ENCODE results near the gene CNNM3. TPM values are rescaled to one million over a fixed set of nuclear protein-coding genes. Genes with fewer than 3 reads are reported as not detected.

Gene CNNM3
- total RNA-seq: 10 to 100 TPM; 17.3 to 19.9 TPM

GRCh38 chr2:96816127-96816835 lies at the start of gene CNNM3:
CNNM3 (plus strand) TSS chr2:96816268; CDS start chr2:96816278, 10 bp downstream.
- Mint-ChIP-seq H3K4me1 (ENCODE audit: low read depth) (peaks cover 54% of the 10 kb centered on the region), H3K36me3 (ENCODE audit: low read depth) (peaks cover 5% of the 10 kb centered on the region), H3K27ac (peak within 1 kb of the TSS; percentile 40), H3K9me3 (no peaks in the 10 kb centered on the region), H3K27me3 (ENCODE audit: low read depth) (no peaks in the 10 kb centered on the region), H3K4me3 (peak within 1 kb of the TSS; percentile 77)
- DNase-seq: peak; percentile 97
- CTCF ChIA-PET: interaction anchor here (1.1 to 4.0 kb wide), 3 partner anchors 13 to 135 kb away, joined by 3 to 20 read pairs (median 6); no protein-coding TSS in a partner anchor
- intact Hi-C loops (cut with micrococcal nuclease): loop anchor here (1.0 to 5.0 kb wide), 8 partner anchors 23 to 494 kb away; partner anchors contain the start of genes ANKRD36, ANKRD39, CNNM4 and KANSL3

GRCh38 chr2:96767135-96767871 lies 48.8 kb upstream of the CNNM3 start:
- no peaks in the 10 kb centered on the region for H3K27me3 Mint-ChIP-seq (ENCODE audit: low read depth)
- intact Hi-C loops (cut with micrococcal nuclease): no loop called here
- no peak for DNase-seq
- CTCF ChIA-PET: interaction anchor here (0.5 to 1.2 kb wide), 2 partner anchors 9 to 12 kb away, joined by 4 read pairs; no protein-coding TSS in a partner anchor
- H3K9me3 Mint-ChIP-seq: no peaks in the 10 kb centered on the region
- H3K36me3 Mint-ChIP-seq (ENCODE audit: low read depth): no peaks in the 10 kb centered on the region
- H3K27ac Mint-ChIP-seq: no peak overlapping the region
- no peak overlapping the region for H3K4me3 Mint-ChIP-seq
- peaks cover 30% of the 10 kb centered on the region for H3K4me1 Mint-ChIP-seq (ENCODE audit: low read depth)

GRCh38 chr2:96768083-96768561 lies 47.9 kb upstream of the CNNM3 start:
- no peak for DNase-seq
- Mint-ChIP-seq H3K36me3 (ENCODE audit: low read depth) (no peaks in the 10 kb centered on the region), H3K27me3 (ENCODE audit: low read depth) (no peaks in the 10 kb centered on the region), H3K4me3 (no peak overlapping the region), H3K4me1 (ENCODE audit: low read depth) (peaks cover 27% of the 10 kb centered on the region), H3K9me3 (no peaks in the 10 kb centered on the region), H3K27ac (no peak overlapping the region)
- CTCF ChIA-PET: interaction anchor here (1.0 to 1.2 kb wide), 2 partner anchors 11 kb away, joined by 3 to 4 read pairs; no protein-coding TSS in a partner anchor
- intact Hi-C loops (cut with micrococcal nuclease): no loop called here

GRCh38 chr2:96769814-96770213 lies 46.3 kb upstream of the CNNM3 start:
- no peak overlapping the region for H3K4me3 Mint-ChIP-seq
- H3K36me3 Mint-ChIP-seq (ENCODE audit: low read depth): no peaks in the 10 kb centered on the region
- DNase-seq: no peak
- H3K9me3 Mint-ChIP-seq: no peaks in the 10 kb centered on the region
- CTCF ChIA-PET: no interaction called here
- no peaks in the 10 kb centered on the region for H3K27me3 Mint-ChIP-seq (ENCODE audit: low read depth)
- H3K27ac Mint-ChIP-seq: no peak overlapping the region
- H3K4me1 Mint-ChIP-seq (ENCODE audit: low read depth): peaks cover 24% of the 10 kb centered on the region
- intact Hi-C loops (cut with micrococcal nuclease): no loop called here

- H3K4me3 Mint-ChIP-seq: no peak overlapping the region
Measured at GRCh38 chr2:96770442-96771202, 45.4 kb upstream of the CNNM3 start.

GRCh38 chr2:96771796-96772618 lies 44.1 kb upstream of the CNNM3 start:
- no peaks in the 10 kb centered on the region for H3K27me3 Mint-ChIP-seq (ENCODE audit: low read depth)
- CTCF ChIA-PET: interaction anchor here (1.8 kb wide), 1 partner anchor 10 kb away, joined by 9 read pairs; no protein-coding TSS in a partner anchor
- H3K27ac Mint-ChIP-seq: no peak overlapping the region
- peaks cover 21% of the 10 kb centered on the region for H3K4me1 Mint-ChIP-seq (ENCODE audit: low read depth)
- no peak overlapping the region for H3K4me3 Mint-ChIP-seq
- H3K9me3 Mint-ChIP-seq: no peaks in the 10 kb centered on the region
- no peak for DNase-seq
- intact Hi-C loops (cut with micrococcal nuclease): no loop called here
- H3K36me3 Mint-ChIP-seq (ENCODE audit: low read depth): no peaks in the 10 kb centered on the region

More at GRCh38 chr2:96770442-96771202, 45.4 kb upstream of the CNNM3 start:
- DNase-seq: no peak
- Mint-ChIP-seq H3K27me3 (ENCODE audit: low read depth) (no peaks in the 10 kb centered on the region), H3K4me1 (ENCODE audit: low read depth) (peaks cover 28% of the 10 kb centered on the region), H3K27ac (no peak overlapping the region), H3K9me3 (no peaks in the 10 kb centered on the region), H3K36me3 (ENCODE audit: low read depth) (no peaks in the 10 kb centered on the region)
- CTCF ChIA-PET: interaction anchor here (1.8 kb wide), 1 partner anchor 9 kb away, joined by 9 read pairs; no protein-coding TSS in a partner anchor
- intact Hi-C loops (cut with micrococcal nuclease): no loop called here

GRCh38 chr2:96772903-96773671 lies 43.0 kb upstream of the CNNM3 start:
- Mint-ChIP-seq H3K27ac (no peak overlapping the region), H3K27me3 (ENCODE audit: low read depth) (no peaks in the 10 kb centered on the region), H3K4me3 (peak overlapping the region; percentile 21), H3K36me3 (ENCODE audit: low read depth) (no peaks in the 10 kb centered on the region), H3K9me3 (no peaks in the 10 kb centered on the region), H3K4me1 (ENCODE audit: low read depth) (peaks cover 21% of the 10 kb centered on the region)
- CTCF ChIA-PET: interaction anchor here (0.6 to 2.8 kb wide), 4 partner anchors 10 to 96 kb away, joined by 4 to 46 read pairs (median 6); partner anchors contain the start of gene CNNM4
- intact Hi-C loops (cut with micrococcal nuclease): no loop called here
- DNase-seq: peak; percentile 19

GRCh38 chr2:96773922-96774321 lies 42.1 kb upstream of the CNNM3 start:
- H3K4me3 Mint-ChIP-seq: peak overlapping the region; percentile 57

GRCh38 chr2:96775160-96775559 lies 40.9 kb upstream of the CNNM3 start:
- CTCF ChIA-PET: interaction anchor here (1.5 to 2.8 kb wide), 2 partner anchors 12 to 25 kb away, joined by 11 to 46 read pairs; partner anchors contain the start of gene CNNM4
- H3K36me3 Mint-ChIP-seq (ENCODE audit: low read depth): peaks cover 2% of the 10 kb centered on the region
- DNase-seq: no peak
- H3K27me3 Mint-ChIP-seq (ENCODE audit: low read depth): no peaks in the 10 kb centered on the region
- no peak overlapping the region for H3K4me3 Mint-ChIP-seq
- peaks cover 21% of the 10 kb centered on the region for H3K4me1 Mint-ChIP-seq (ENCODE audit: low read depth)
- no peaks in the 10 kb centered on the region for H3K9me3 Mint-ChIP-seq
- intact Hi-C loops (cut with micrococcal nuclease): no loop called here
- no peak overlapping the region for H3K27ac Mint-ChIP-seq

More at GRCh38 chr2:96773922-96774321, 42.1 kb upstream of the CNNM3 start:
- peak; percentile 70 for DNase-seq
- Mint-ChIP-seq H3K27ac (peak overlapping the region; percentile 61), H3K4me1 (ENCODE audit: low read depth) (peaks cover 21% of the 10 kb centered on the region), H3K27me3 (ENCODE audit: low read depth) (no peaks in the 10 kb centered on the region), H3K9me3 (no peaks in the 10 kb centered on the region), H3K36me3 (ENCODE audit: low read depth) (no peaks in the 10 kb centered on the region)
- CTCF ChIA-PET: interaction anchor here (0.5 to 2.8 kb wide), 6 partner anchors 11 to 552 kb away, joined by 3 to 46 read pairs (median 4); partner anchors contain the start of genes ANKRD39 and CNNM4
- intact Hi-C loops (cut with micrococcal nuclease): loop anchor here (1.0 kb wide), 2 partner anchors 11 to 34 kb away; partner anchors contain the start of gene LMAN2L

- peaks cover 4% of the 10 kb centered on the region for H3K4me1 Mint-ChIP-seq (ENCODE audit: low read depth)
- H3K27me3 Mint-ChIP-seq (ENCODE audit: low read depth): no peaks in the 10 kb centered on the region
- intact Hi-C loops (cut with micrococcal nuclease): no loop called here
- no peaks in the 10 kb centered on the region for H3K9me3 Mint-ChIP-seq
- no peak for DNase-seq
- CTCF ChIA-PET: no interaction called here
- peaks cover 2% of the 10 kb centered on the region for H3K36me3 Mint-ChIP-seq (ENCODE audit: low read depth)
- no peak overlapping the region for H3K27ac Mint-ChIP-seq
- H3K4me3 Mint-ChIP-seq: no peak overlapping the region
Measured at GRCh38 chr2:96783388-96783787, 32.7 kb upstream of the CNNM3 start.

Measured in activated naive CD4-positive, alpha-beta T cell treated with anti-CD3 and anti-CD28 coated beads for 36 hours (primary cell).